Adrenal gland (tissue), 5 donors: ENCODE measurements around the gene HOXB1.

Experiments
- CTCF ChIP-seq, 6 experiments: fragments of 450-650 bp in 4 of 6; fragments of 200-600 bp in 2 of 6; sonication (generic) in 1 of 6; IDR thresholded peaks; 1 replicate in 5 of 6; 2 replicates in 1 of 6; pipeline versions ENCODE4 v1.5.1 to v1.8.0; 2016 to 2021; ENCODE audit warnings: antibody characterized with exemption in 6 of 6, mild to moderate bottlenecking in 2 of 6, moderate library complexity in 1 of 6
- POLR2A ChIP-seq, 2 donors: fragments of 450-650 bp; IDR thresholded peaks; one replicate each; pipeline ENCODE4 v1.6.1; 2017; ENCODE audit warnings: antibody characterized with exemption in 2 of 2, mild to moderate bottlenecking in 2 of 2, moderate library complexity in 1 of 2
- donor health status: DM: no; HTN: no; CAD: no.

GRCh38 chr17:48545022-48545375 lies 14.2 kb upstream of the HOXB1 start, which contains the start of gene HOXB2:
- TF ChIP-seq CTCF (IDR thresholded peaks at IDR 0.05) (no peak), POLR2A (IDR thresholded peaks at IDR 0.05) (no peak)
